Measurements from ENCODE around the gene HOXB2. TPM values are rescaled to one million over a fixed set of nuclear protein-coding genes. Genes with fewer than 3 reads are reported as not detected.

HOXB2 gene
- total and polyA plus RNA-seq, 2 of the 8 experiments (the other 6 are each of a cell fraction or from before 2014, with no cell fraction given): not detected

- Histone ChIP-seq H3K23ac (ENCODE audit: insufficient read length) (no peak overlapping the region), H3K79me2 (ENCODE audit: control insufficient read depth in 1 of 2, insufficient read depth in 2 of 2, low read length in 2 of 2) (no peaks in the 10 kb centered on the region), H3K56ac (replicated peaks; ENCODE audit: insufficient read length, low read depth, low read length) (no peak overlapping the region), H2BK20ac (ENCODE audit: low read length) (no peak overlapping the region), H3K23me2 (ENCODE audit: low read depth, low read length) (no peaks in the 10 kb centered on the region), H3K4me3 (ENCODE audit: extremely low read depth in 1 of 4, insufficient read depth in 2 of 4, low read depth in 3 of 4, low read length in 4 of 4) (no peak overlapping the region), H3K4me2 (ENCODE audit: insufficient read depth in 1 of 2, low read depth in 2 of 2, low read length in 2 of 2) (no peak overlapping the region), H4K20me1 (replicated peaks in 1 of 2; ENCODE audit: control insufficient read depth in 1 of 2, insufficient read depth in 2 of 2, low read length in 2 of 2) (no peaks in the 10 kb centered on the region), H3K36me3 (ENCODE audit: control insufficient read depth in 2 of 4, insufficient read depth in 4 of 4, low read length in 3 of 4) (no peaks in the 10 kb centered on the region), H3K4me1 (replicated peaks in 1 of 4; ENCODE audit: control insufficient read depth in 3 of 4, insufficient read depth in 4 of 4, low read length in 3 of 4) (peaks cover 0 to 4% (median 0%) of the 10 kb centered on the region in 4 experiments; a peak in 2 of 7 replicates), H2BK5ac (ENCODE audit: low read depth, low read length) (no peak overlapping the region), H4K5ac (ENCODE audit: insufficient read length, low read depth, low read length) (no peak overlapping the region), H3K14ac (ENCODE audit: insufficient read length) (no peak overlapping the region), H3K9me3 (ENCODE audit: insufficient read depth in 2 of 2, low read depth in 1 of 2, low read length in 1 of 2) (no peaks in the 10 kb centered on the region), H2BK12ac (ENCODE audit: low read depth, low read length) (no peak overlapping the region), H3K79me1 (ENCODE audit: low read depth, low read length) (no peaks in the 10 kb centered on the region), H3K4ac (replicated peaks; ENCODE audit: insufficient read length, low read depth, low read length) (no peak overlapping the region), H3K27ac (ENCODE audit: low read depth, low read length) (no peak overlapping the region), H2AK5ac (ENCODE audit: low read depth, low read length) (no peak overlapping the region), H3K18ac (ENCODE audit: extremely low read depth, low read length) (no peak overlapping the region), H3K27me3 (replicated peaks in 1 of 4; ENCODE audit: control insufficient read depth in 3 of 4, extremely low read depth in 1 of 4, insufficient read depth in 3 of 4, low read length in 3 of 4) (peaks cover 0 to 13% (median 8%) of the 10 kb centered on the region in 4 experiments; a peak in 5 of 7 replicates), H4K91ac (replicated peaks; ENCODE audit: insufficient read length, low read length) (no peak overlapping the region), H2AFZ (ENCODE audit: low read length) (no peak overlapping the region), H3K9ac (replicated peaks in 1 of 4; ENCODE audit: extremely low read depth in 1 of 4, low read depth in 3 of 4, low read length in 3 of 4) (no peak overlapping the region), H4K8ac (ENCODE audit: extremely low read depth, insufficient read depth, low read length) (no peak overlapping the region), H2BK120ac (replicated peaks; ENCODE audit: low read depth, low read length) (no peak overlapping the region), H2BK15ac (ENCODE audit: low read length) (no peak overlapping the region)
- WGBS, 2 experiments (ENCODE audit: extremely low coverage in 1 of 2, insufficient coverage in 1 of 2, insufficient read length in 1 of 2, insufficient replicate concordance in 2 of 2, low coverage in 1 of 2, low lambda C conversion rate in 2 of 2, missing lambda C conversion rate in 1 of 2): 83% methylated on average over 2 of the region's 2 CpGs; no CpG with 5 or more reads in 1 of the 2 experiments
- no peak for TF ChIP-seq NANOG (IDR thresholded peaks at IDR 0.05; ENCODE audit: insufficient read depth, low read depth, low read length, poor library complexity, severe bottlenecking)
- no peak for TF ChIP-seq PHF8 (conservative IDR thresholded peaks at IDR 0.05; ENCODE audit: low read depth, low read length)
- no peak for TF ChIP-seq HDAC2 (IDR thresholded peaks at IDR 0.05; ENCODE audit: borderline replicate concordance in 1 of 2, low read depth in 2 of 2, low read length in 2 of 2)
- TF ChIP-seq EGR1 (IDR thresholded peaks at IDR 0.05; ENCODE audit: borderline replicate concordance, low read depth, low read length): no peak
- no peak for TF ChIP-seq SIX5 (IDR thresholded peaks at IDR 0.05; ENCODE audit: low read depth, low read length)
- no peak for TF ChIP-seq HDAC6 (IDR thresholded peaks at IDR 0.05; ENCODE audit: low read depth, low read length)
- TF ChIP-seq RNF2 (IDR thresholded peaks at IDR 0.05; ENCODE audit: borderline replicate concordance, low read depth, low read length, missing control alignments, poor library complexity, severe bottlenecking): no peak
- DNase-seq (ENCODE audit: low read depth in 1 of 2, low spot score in 2 of 2) (no peak), FAIRE-seq (no peak)
- ChIA-PET CTCF (ENCODE audit: partially characterized antibody) (interaction anchor here (0.7 to 5.0 kb wide), 7 partner anchors 11 to 118 kb away, joined by 3 to 34 read pairs (median 6); partner anchors contain the start of gene HOXB3), POLR2A (ENCODE audit: partially characterized antibody) (interaction anchor here (1.4 to 1.8 kb wide), 2 partner anchors 11 to 16 kb away, joined by 3 to 6 read pairs; no protein-coding TSS in a partner anchor)
These were observed 40.0 kb downstream of the HOXB2 start for GRCh38 chr17:48504953-48505352.
